Endothelial cell of umbilical vein (primary cell): ENCODE data around the gene NUP62. TPM values are rescaled to one million over a fixed set of nuclear protein-coding genes. Genes with fewer than 3 reads are reported as not detected.

ENCODE experiments used
- BruUV-seq: library from RNA; stranded (reverse); fragments of 400-500 nt; replicated peaks from 2 replicates; lab custom pipeline; 2021; lab: Mats Ljungman, UMichigan
- CTCF ChIA-PET: fragments of 300-600, 350-600 bp; sonication (Branson Sonifier 250); formaldehyde crosslinking; loops from one replicate; lab custom pipeline; 2021; ENCODE audit warnings: antibody characterized with exemption, inconsistent platforms; lab: Charles Lee
- POLR2A ChIA-PET: fragments of 300-600, 350-600 bp; sonication (Branson Sonifier 250); formaldehyde crosslinking; loops from one replicate; lab custom pipeline; 2021; ENCODE audit warnings: antibody characterized with exemption, inconsistent platforms; lab: Charles Lee
- DNase-seq: peaks from one replicate; pipeline ENCODE4 v3.0.0-alpha.2; 2011; ENCODE audit warnings: low read depth, low spot score
- FAIRE-seq: peaks from 2 replicates; lab custom pipeline; 2011; peaks lifted over from hg19 to GRCh38; lab: Jason Lieb, UNC
- H2AFZ ChIP-seq: 2 replicates; pipeline ENCODE4 v1.6.0; 2012; ENCODE audit warnings: low read depth, low read length, control low read depth, inconsistent platforms
- H3K27ac ChIP-seq: 2 replicates; pipeline ENCODE4 v1.5.1; 2011; ENCODE audit warnings: low read depth, mild to moderate bottlenecking, control low read depth, low read length, moderate library complexity; ENCODE audit not compliant: insufficient read depth
- H3K27me3 ChIP-seq, 2 experiments: 2 replicates each; pipeline versions ENCODE4 v1.6.0 to v1.6.1; 2011; ENCODE audit warnings: low read length in 2 of 2, mixed read lengths in 1 of 2; ENCODE audit not compliant: control insufficient read depth in 2 of 2, insufficient read depth in 2 of 2
- H3K36me3 ChIP-seq, 2 experiments: 2 replicates in 1 of 2; 3 replicates in 1 of 2; pipeline ENCODE4 v1.5.1; 2011; ENCODE audit warnings: low read length in 2 of 2, mild to moderate bottlenecking in 1 of 2, moderate library complexity in 1 of 2; ENCODE audit not compliant: control insufficient read depth in 2 of 2, insufficient read depth in 2 of 2; ENCODE audit errors: extremely low read depth in 1 of 2
- H3K4me1 ChIP-seq: 3 replicates; pipeline ENCODE4 v1.5.1; 2011; ENCODE audit warnings: mild to moderate bottlenecking, low read length; ENCODE audit not compliant: control insufficient read depth, insufficient read depth; ENCODE audit errors: extremely low read depth
- H3K4me2 ChIP-seq: 2 replicates; pipeline ENCODE4 v1.6.1; 2011; ENCODE audit warnings: low read length, control low read depth, mixed read lengths; ENCODE audit not compliant: insufficient read depth
- H3K4me3 ChIP-seq, 3 experiments: fragments of 200-600 bp in 1 of 3; sonication (generic), shearing (Covaris generic) in 1 of 3; replicated peaks in 1 of 3; 2 replicates each; pipeline ENCODE4 v1.5.1; 2011 to 2016; ENCODE audit warnings: control low read depth in 3 of 3, low read length in 3 of 3, mild to moderate bottlenecking in 2 of 3, inconsistent platforms in 1 of 3, low read depth in 1 of 3, moderate library complexity in 1 of 3; ENCODE audit not compliant: insufficient read depth in 1 of 3
- H3K79me2 ChIP-seq: 2 replicates; pipeline ENCODE4 v1.6.0; 2012; ENCODE audit warnings: low read length, inconsistent platforms; ENCODE audit not compliant: control insufficient read depth, insufficient read depth
- H3K9ac ChIP-seq: replicated peaks from 2 replicates; pipeline ENCODE3; 2011; ENCODE audit warnings: low read length, control low read depth; ENCODE audit not compliant: insufficient read depth; ENCODE audit errors: extremely low read depth
- H3K9me1 ChIP-seq: replicated peaks from 3 replicates; pipeline ENCODE4 v1.6.0; 2011; ENCODE audit warnings: mild to moderate bottlenecking, low read length; ENCODE audit not compliant: control insufficient read depth, insufficient read depth; ENCODE audit errors: extremely low read depth
- H3K9me3 ChIP-seq: replicated peaks from 2 replicates; pipeline ENCODE4 v1.5.1; 2012; ENCODE audit warnings: low read length, inconsistent platforms; ENCODE audit not compliant: control insufficient read depth, insufficient read depth
- H4K20me1 ChIP-seq: replicated peaks from 2 replicates; pipeline ENCODE3; 2011; ENCODE audit warnings: mild to moderate bottlenecking, low read length; ENCODE audit not compliant: control insufficient read depth, insufficient read depth; ENCODE audit errors: extremely low read depth
- CTCF ChIP-seq, 2 donors: IDR thresholded peaks; 1 replicate in 1 of 2; 2 replicates in 1 of 2; pipeline ENCODE4 v1.5.1; 2011; ENCODE audit warnings: low read length in 2 of 2, mild to moderate bottlenecking in 2 of 2, moderate library complexity in 2 of 2, control low read depth in 1 of 2, inconsistent platforms in 1 of 2, low read depth in 1 of 2; ENCODE audit not compliant: insufficient read depth in 1 of 2; ENCODE audit errors: extremely low read depth in 1 of 2
- EZH2 ChIP-seq: IDR thresholded peaks from 2 replicates; pipeline ENCODE4 v1.6.1; 2012; ENCODE audit warnings: borderline replicate concordance, low read depth, mild to moderate bottlenecking, moderate library complexity, low read length, inconsistent platforms; ENCODE audit not compliant: severe bottlenecking
- FOS ChIP-seq: IDR thresholded peaks from 2 replicates; pipeline ENCODE4 v1.6.1; 2011; ENCODE audit warnings: mild to moderate bottlenecking, low read length, moderate library complexity, borderline replicate concordance; ENCODE audit not compliant: insufficient read depth
- GATA2 ChIP-seq: IDR thresholded peaks from 2 replicates; pipeline ENCODE4 v1.7.0; 2011; ENCODE audit warnings: low read depth, mild to moderate bottlenecking, moderate library complexity, mixed read lengths, low read length; ENCODE audit not compliant: insufficient read length, insufficient read depth
- JUN ChIP-seq: IDR thresholded peaks from 2 replicates; pipeline ENCODE4 v1.6.1; 2011; ENCODE audit warnings: borderline replicate concordance, low read depth; ENCODE audit not compliant: insufficient read length, insufficient read depth
- MAX ChIP-seq: IDR thresholded peaks from 2 replicates; pipeline ENCODE4 v1.6.1; 2011; ENCODE audit not compliant: insufficient read depth, insufficient read length
- MYC ChIP-seq: IDR thresholded peaks from one replicate; pipeline ENCODE4 v1.6.1; 2011; ENCODE audit warnings: mild to moderate bottlenecking, low read depth, low read length
- POLR2A ChIP-seq: IDR thresholded peaks from 2 replicates; pipeline ENCODE4 v1.6.1; 2012; ENCODE audit warnings: low read depth, mild to moderate bottlenecking, control low read depth, low read length
- POLR2AphosphoS5 ChIP-seq: IDR thresholded peaks from 2 replicates; pipeline ENCODE4 v1.6.1; 2012; ENCODE audit warnings: low read depth, mild to moderate bottlenecking, control low read depth, low read length, moderate library complexity; ENCODE audit not compliant: insufficient read depth
- dilution Hi-C: fragments of 300-500 bp; cut with MboI; formaldehyde crosslinking; loops from one replicate; pipeline ENCODE4 v1.15.0; 2019; ENCODE audit warnings: low sequenced_read_pairs; ENCODE audit not compliant: extremely low pct_ligation_motif_present
- intact Hi-C: fragments of 100-400 bp; cut with micrococcal nuclease; formaldehyde crosslinking; loops from one replicate; pipeline ENCODE4 v1.10.0; 2022
- polyA plus RNA-seq, 4 experiments: library from polyadenylated mRNA; depleted of rRNA in 3 of 4; stranded (reverse) in 3 of 4; unstranded in 1 of 4; fragments of >200 nt; gene quantifications; 2 replicates each; pipeline versions ENCODE4 v1.2.1 to v1.2.3, GENCODE V29; 2011 to 2012; ENCODE audit warnings: missing spikeins in 1 of 4
- total RNA-seq: library from RNA; stranded (reverse); gene quantifications from 2 replicates; pipeline ENCODE4 v1.2.3, GENCODE V29; 2021

Gene NUP62
- total and polyA plus RNA-seq, 2 donors (not counting 3 experiments of a cell fraction or from before 2014, with no cell fraction given) = 32.0 to 93.7 TPM

DNA sequence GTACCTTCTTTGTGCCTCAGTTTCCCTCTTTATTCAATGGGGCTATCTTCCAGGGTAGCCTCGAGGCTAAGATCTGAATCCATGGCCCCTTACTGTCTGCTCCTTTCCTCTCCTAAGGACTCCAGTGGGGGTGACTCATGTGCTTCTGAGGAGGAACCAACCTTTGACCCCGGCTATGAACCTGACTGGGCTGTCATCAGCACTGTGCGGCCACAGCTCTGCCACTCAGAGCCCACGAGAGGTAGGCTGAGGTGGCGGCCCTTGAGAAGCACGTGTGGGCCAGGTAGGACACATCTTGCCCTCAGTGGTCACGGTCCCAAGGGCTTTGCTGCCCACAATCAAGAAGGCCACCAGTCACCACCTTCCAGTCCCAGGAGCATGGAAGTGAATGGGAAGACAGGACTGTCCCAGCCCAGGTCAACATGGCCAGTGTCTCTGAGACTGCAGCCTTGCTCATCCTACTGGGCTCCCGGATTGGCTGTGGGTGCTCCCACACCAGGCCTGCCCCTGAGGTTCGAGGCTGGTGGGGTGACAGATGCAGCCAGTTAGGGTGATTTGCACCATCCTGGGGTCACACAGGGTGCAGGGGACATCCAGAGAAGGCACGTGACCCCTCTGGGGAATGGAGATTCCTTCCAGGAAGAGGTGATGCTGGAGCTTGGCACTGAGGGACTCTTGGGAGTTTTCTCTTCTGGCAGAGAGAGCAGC is 49.0 kb downstream of the NUP62 start:
- intact Hi-C loops = no loop called here
- DNase-seq (no peak), FAIRE-seq (no peak)
- Histone ChIP-seq H3K79me2 (peaks cover 7% of the 10 kb centered on the region), H3K36me3 (peaks cover 18 to 45% of the 10 kb centered on the region in 2 experiments), H3K9ac (no peak overlapping the region), H4K20me1 (no peaks in the 10 kb centered on the region), H3K9me3 (no peaks in the 10 kb centered on the region), H3K4me2 (no peak overlapping the region), H3K27me3 (no peaks in the 10 kb centered on the region), H3K9me1 (no peaks in the 10 kb centered on the region), H3K4me3 (no peak overlapping the region), H3K27ac (no peak overlapping the region), H2AFZ (no peak overlapping the region), H3K4me1 (peaks cover 13% of the 10 kb centered on the region)
- dilution Hi-C loops = no loop called here
- POLR2A ChIA-PET = interaction anchor here (0.6 kb wide), 1 partner anchor 16 kb away, joined by 3 read pairs; the partner anchor contains the start of gene IL4I1
- TF ChIP-seq CTCF (IDR thresholded peaks at IDR 0.05; ENCODE audit: extremely low read depth in 1 of 2, insufficient read depth in 1 of 2, low read depth in 1 of 2, low read length in 2 of 2) (no peak), POLR2A (no peak), MAX (no peak), POLR2AphosphoS5 (no peak), FOS (no peak), EZH2 (no peak), MYC (no peak), JUN (no peak), GATA2 (no peak)
- no TSS peak for BruUV-seq
- CTCF ChIA-PET = no interaction called here
